Eye (tissue), 1 donor: ENCODE measurements around the gene CCDC3.

ENCODE experiments used
- DNase-seq: peaks from one replicate; pipeline ENCODE4 v3.0.0-alpha.2; 2015

Gene CCDC3

DNA sequence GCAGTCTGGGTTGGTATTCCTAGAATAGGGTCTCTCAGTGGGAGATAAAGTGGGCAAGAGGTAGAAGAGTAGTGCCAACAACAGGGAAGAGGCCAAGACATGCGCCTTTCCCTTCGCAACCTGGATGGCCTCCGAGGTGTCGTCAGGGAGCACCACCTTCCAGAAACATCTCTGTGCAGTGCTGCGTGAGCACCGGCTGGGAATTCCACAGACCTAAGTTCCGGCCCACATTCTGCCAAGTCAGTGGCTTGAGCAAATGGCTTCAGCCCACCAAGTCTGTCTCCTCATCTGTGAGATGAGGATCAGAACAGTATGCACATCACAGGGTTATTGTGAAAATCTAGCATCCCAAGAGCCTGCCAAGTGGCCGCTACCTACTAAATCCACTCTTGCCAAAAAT lies 40.6 kb downstream of the CCDC3 start:
- no peak for DNase-seq

DNA sequence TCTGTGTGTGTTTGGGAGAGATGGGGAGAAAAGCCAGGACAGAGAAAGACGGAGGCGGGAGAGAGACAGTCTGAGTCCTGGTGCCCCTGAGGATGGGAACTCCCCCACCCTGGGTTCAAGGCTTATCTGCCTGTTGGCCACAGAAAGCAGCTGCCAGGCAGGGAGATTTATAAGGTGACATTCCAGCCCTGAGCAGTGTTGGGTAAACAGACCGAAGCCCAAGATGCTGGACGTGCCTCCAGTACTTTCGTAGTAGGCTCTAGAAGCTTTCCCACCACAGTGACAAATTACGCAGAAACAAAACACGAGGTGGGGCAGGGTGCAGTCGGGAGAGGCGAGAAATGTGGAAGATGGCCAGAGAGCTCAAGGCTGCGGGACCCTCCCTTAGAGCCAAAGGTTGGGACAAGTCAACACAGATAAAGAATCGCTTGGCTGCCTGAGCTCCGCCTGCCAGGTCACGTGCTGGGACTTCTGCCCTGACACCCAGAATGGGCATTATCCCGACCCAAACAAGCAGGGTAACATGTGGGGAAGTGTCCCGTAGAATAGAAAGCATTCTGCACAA lies 41.1 kb downstream of the CCDC3 start:
- DNase-seq = no peak

DNA sequence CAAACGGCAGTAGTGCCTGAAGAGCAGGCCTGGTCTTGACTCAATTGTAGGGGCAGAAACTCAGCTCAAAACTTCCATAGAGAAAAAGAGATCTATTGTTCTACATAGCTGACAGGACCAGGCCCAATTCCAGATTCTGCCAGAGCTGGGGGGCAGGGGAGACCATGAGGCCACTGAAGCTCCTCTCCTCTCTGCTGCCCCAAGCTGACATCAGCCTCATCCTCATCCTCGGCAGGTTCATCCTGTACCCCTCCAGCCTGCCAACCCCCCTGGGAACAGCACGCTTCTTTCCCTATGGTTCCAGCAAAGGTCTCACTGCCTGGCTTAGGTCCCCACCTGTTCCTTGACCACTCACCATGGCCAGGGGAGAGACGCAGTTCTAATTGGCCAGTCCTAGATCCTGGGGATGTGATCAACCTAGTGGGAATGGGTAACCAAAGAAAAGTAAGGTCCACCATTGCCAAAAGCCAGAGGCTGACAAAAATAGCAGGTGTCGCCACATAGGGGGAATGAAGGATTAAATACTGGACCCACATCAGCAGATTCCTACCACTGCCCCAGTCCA lies 42.9 kb downstream of the CCDC3 start:
- DNase-seq = no peak

DNA sequence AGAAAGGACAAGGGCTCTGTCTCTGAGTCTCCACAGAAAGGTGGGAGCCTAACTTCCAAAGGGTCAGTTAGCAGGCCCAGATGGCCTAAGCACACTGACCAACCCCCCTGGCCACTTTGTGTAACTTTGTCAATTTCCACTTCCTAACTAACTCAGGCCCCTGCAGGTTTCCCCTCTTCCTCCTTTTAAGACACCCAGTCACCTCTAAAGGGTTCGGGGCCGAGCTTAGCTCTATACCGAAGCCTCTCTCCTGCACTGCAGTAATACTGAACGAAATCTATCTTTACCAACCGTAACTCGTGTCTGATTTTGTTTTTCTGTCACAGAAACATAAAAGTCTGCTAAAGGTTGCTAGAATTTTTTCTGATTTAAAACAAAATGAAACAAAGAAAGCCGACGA lies 44.4 kb downstream of the CCDC3 start:
- DNase-seq = no peak

DNA sequence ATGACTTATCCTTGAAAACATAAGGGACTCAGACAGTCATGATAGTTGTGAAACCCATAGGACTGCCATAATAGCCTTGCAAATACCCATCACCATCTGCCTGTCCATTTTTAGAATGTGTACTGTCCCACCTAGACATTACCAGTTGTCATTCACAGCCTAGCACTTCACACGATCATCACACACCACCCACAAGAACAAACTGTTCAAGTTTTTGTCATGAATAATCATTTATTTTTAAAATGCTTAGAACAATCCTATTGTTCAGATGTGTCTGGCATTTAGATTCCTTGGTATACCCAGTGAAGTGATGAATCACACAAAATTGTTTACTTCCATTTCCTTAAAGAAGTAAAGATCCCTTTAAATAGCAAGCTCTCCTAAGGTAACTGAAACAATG lies 46.6 kb downstream of the CCDC3 start:
- no peak for DNase-seq

DNA sequence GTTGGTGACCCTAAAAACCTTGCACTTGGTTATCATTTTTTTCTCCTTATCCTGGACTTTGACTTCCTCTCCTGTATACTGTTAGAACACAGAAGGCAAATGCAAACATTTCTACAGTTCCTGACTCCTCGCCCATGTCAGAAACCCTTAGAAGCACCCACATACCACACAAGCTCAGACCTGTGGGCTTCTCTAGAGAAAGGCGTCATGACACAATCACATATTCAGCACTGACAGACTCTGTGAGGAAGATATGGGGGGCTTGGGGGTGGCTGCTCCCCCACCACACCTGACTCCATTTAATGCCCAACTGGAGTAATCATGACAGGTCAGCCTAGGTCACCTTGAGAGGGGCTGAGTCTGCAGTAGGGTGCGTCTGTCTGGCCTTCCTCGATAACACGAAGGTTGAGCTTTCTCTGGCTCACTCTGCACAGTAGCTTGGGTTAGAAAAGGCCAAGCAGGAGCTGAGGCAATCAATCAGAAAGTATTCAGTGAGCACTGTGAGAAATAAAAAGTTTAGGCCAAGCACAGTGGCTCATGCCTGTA lies 50.9 kb downstream of the CCDC3 start:
- no peak for DNase-seq

DNA sequence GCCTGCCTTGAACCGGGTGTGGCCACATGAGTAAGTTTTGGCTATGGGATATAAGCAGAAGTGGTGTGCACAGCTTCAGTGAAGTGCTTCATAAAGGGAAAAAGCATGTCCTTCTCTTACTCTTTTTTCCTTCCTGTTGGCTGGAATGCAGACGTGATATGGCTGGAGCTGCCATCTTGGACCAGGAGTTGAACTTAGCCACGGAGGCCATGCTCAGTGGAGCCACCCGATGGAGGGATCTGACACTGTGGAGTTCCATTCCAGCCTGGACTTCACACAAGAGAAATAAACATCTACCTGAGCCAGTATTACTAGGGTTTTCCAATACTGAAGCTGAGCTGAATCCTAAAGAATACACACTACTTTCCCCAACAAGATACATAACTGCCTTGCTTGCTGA lies 52.3 kb downstream of the CCDC3 start:
- DNase-seq = no peak

DNA sequence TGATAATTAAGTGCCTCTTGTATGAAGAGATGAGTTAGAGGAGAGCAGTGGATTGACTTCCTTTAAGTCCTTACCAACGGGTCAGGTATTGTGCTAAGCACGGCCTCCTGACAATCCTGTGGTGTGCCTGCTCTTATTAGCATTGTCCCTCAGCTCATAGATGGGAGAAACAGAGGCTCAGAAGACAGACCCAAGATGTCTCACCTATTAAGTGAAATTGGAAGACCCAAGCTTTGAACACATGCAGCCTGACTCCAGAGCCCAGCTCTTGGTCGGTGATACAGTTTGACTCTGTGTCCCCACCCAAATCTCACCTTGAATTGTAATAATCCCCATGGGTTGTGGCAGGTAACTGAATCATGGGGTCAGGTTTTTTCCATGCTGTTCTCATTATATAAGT lies 53.8 kb downstream of the CCDC3 start:
- no peak for DNase-seq

DNA sequence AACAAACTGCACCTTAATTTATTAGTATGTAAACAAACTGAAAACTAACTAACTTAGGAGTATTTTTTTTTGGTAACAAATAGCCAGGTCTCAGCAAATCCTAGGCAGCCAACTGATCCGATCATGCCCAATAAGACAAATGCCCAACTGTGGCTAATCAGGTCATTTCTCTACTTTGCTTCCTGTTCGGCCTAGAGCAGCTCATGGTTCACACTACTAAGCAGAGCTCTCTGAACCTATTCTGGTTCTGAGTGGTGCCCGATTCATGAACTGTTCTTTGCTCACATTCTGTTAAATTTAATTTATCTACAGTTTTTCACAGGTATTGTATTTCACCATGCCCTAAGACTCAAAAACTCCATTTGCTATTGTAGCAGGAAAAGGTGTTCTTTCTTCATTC lies 55.1 kb downstream of the CCDC3 start:
- no peak for DNase-seq

DNA sequence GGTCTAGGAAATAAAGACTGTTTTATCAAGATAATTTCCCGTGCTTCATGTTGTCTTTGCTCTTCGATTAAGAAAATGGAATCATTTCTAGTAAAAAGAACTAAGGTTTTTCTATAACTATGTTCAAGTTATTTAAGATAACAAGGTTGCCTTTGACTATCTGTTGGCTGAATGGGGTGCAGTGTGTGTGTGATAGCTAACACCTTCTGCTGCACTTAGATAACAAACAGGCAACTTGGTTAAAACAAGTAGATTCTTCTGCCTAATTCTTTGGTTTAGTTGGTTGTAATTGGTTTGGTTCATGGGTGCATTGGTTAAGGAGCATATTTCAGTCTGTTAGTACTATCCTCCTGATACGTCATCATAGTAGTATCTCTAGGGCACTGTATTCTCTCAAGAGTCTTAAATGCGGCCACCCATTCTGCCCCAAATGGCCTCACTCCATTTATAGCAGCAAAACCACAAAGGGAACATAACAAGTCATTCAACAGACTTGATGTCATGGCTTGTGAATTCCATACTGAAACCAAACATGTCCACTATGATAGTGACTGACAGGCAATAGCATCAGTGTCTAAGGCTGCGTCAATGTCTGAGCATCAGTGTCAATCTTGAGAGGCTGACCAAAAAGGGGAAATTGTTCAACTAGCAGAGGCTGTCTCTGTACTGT lies 55.7 kb downstream of the CCDC3 start:
- DNase-seq = no peak

DNA sequence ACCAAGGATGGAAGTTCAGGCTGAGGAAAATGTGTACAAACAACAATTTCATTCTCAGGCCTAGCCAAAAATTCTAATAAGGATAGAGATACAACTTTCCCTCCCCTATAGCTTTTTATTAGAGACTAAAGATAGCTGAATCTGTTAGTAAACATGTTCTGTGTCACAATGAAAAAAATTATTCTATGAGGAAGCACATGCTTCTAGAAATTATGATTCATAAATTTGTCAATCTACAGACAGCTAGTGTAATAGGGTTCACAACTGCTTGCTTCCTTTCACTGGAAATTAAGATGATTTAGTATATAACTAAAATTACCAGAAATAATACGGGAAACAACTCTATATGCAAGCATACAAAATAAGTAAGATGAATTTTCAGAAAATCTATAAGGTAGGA lies 56.6 kb downstream of the CCDC3 start:
- DNase-seq = no peak

DNA sequence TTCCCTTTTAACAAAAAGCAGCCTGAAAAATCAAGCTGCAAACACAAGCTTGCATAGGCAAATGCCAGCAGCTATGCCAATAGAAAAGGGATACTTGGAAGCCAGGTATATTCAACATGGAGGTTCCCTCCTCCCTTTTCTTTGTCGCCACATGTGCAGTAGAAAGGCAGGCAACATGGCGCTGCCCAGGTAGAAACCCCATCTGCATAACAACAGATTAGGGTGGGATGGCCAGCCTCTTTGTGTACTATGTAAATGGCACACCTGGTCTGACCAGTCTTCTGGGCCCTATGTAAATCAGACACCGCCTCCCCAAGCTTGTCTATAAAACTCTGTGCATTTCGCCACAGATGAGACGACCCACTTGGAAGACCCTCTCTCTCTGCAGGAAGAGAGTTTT lies 58.1 kb downstream of the CCDC3 start:
- DNase-seq = no peak

DNA sequence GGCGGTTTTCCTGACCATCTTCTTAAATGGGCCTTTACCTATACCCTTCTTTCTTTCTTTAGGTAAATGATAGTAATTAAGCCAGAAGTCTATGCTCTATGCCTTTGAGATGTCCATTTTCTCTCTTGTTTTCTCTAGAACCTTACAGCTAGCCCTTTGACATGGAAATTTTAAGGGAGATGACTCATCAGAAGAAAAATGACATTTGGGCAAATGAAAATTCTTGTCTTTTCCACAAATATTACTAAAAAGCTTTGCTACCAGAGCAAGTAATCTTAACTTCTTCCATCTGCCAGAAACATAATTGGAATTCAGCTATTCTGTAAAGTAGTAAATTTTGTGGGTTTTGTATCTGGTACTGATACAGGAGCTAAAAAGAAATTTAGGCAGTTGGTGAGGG lies 59.5 kb downstream of the CCDC3 start:
- DNase-seq = no peak

DNA sequence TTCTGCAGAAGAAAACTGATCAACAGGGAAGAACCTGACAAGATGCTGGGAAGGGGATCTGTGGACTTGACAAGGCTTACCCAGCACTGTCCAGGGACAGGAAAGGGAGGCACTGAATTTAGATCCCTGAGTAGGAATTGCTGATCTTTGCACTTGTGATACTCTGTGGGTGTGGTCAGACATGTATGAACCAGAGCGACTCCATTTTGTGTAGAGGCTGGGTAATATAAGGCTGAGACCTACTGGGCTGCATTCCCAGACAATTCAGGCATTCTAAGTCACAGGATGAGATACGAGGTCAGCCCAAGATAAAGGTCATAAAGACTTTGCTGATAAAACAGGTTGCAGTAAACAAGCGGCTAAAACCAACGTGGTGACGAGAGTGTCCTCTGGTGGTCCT lies 60.7 kb downstream of the CCDC3 start:
- DNase-seq = no peak

DNA sequence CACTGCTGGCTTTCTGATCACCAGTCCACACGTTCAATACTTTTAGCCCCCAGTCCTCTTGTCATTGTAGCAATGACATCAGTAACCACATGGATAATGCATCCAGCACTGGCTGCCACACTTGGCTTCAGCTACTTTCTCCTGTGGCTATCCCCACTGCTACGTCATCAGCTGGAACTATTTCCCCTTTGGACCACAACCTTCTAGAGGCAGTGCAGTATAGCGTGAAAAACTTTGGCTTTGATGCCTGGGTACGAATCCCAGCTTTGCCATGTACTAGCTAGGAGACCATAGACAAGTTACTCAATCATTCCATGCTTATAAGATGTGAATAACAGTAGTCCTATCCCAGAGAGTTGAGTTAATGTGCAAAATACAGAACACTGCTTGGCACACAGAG lies 63.2 kb downstream of the CCDC3 start:
- DNase-seq = no peak

DNA sequence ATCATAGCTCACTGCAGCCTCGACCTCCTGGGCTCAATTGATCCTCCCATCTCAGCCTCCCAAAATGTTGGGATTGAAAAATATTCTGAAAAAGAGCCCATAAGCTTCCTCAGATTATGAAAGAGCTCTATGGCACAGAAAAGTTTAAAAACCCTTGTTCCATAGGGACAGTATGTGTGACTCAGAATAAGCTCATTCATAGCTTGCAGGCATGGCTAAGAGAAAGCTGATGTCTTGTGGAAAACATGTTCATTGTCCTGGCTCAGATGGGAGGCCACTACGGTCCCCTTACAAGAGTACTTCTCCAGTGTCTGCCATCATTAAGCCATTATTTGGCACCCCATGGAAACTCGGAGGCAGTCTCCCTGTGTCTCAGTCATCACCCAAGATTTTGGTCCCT lies 64.0 kb downstream of the CCDC3 start:
- no peak for DNase-seq

DNA sequence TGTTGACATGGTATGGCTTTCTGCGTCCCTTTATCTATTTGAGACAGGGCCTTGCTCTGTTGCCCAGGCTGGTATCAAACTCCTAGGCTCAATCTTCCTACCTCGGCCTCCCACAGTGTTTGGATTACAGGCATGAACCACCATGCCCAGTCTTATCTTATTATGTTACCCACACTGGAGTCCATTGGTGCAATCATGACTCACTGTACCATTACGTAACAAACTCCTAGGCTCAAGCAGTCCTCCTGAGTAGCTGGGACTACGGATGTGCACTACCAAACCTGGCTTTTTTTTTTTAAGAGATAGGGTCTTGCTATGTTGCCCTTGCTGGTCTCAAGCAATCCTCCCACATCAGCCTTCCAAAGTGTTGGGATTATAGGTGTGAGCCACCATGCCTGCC lies 66.7 kb downstream of the CCDC3 start:
- no peak for DNase-seq

DNA sequence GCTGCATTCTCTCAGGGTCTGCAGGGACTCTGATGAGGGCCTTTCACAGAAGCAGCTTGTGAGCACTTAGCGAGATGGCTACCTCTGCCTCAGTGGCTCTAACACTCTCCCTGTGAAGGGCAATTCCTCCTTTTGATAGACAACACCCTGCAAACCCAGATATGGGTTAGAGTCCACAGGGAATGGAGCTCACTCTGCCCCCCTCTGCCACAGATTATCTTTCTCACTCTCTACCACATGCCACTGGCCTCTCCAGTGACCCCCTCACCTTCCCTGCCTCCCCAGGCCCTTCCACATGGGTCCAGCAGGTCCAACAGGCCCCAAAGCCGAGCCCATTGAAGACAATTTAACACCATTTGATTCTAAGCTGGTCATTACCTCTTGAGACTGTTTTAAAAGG lies 72.1 kb downstream of the CCDC3 start:
- no peak for DNase-seq

DNA sequence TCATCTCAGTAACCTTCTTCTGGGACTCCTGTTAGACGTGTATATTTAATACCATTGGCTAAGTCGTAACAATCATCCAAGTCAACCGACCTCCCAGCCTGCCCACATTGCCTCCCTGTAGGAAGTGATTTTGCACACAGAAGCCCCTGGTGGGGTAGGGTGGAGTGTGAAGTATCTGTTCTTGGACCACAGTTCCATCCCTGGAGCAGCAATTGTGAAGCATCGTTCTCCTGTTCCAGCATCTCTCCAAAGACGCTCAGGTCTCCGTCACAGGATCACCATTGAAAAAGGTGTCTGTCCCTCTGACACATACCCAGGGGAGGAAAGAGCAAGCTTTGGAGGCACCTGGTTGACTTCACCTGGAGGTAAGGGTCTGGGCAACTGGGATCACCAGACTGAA lies 72.9 kb downstream of the CCDC3 start:
- no peak for DNase-seq

DNA sequence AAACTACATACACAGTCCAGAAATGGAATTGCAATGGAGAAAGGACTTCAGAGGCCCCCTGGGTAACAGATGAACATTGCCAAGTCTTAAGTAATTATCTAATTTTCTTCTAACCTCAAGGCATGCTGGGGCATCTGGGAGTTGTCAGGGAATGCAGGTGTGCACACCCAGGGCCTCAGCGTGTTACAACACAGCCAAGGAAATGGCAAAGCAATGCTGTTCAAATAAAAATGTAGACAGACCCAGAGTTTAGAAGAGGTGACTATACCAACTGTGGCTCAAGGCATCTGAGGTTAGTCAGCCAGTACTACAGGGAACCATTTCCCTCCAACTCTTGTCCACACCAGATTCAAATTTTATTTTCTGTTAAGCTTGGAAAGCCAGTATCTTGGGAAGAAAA lies 73.6 kb downstream of the CCDC3 start:
- DNase-seq = no peak

DNA sequence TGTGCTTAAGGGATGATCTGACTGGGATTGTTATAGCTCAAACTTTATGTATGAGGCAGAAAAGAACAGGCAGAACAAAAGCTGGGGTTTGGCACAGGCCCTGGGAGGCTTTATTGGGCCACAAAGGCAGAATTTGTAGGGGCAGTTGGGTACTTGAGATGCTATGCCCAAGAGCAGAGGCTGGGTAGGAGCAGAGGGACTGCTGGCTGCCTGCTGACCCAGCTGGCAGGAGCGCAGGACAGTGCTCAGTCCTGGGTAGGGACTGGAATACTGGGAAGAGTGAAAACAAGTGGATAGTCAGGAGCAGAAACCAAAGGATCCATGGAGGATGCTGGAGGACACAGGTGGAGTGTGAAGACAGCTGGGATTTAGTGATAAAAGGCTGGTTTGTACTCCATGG lies 75.7 kb downstream of the CCDC3 start:
- DNase-seq = no peak

DNA sequence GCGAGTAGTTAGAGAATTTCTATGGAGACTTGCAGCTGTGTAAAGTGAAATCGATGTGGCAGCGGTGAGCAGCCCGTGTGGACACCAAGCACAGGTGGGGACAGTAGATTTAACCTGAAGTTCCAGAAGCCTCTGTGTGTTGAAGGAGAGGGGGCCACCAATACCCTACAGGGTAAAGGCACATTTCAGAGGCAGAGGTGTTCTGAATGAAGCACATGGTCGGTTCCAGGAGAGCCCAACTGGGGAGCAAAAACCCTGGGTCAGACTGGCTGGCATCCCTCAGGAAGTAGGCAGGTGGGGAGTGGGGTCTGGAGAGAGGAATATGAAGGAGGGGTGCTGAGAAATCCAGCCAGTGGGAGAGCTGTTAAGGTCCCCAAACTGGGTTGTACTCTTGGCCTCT lies 76.6 kb downstream of the CCDC3 start:
- DNase-seq = no peak

DNA sequence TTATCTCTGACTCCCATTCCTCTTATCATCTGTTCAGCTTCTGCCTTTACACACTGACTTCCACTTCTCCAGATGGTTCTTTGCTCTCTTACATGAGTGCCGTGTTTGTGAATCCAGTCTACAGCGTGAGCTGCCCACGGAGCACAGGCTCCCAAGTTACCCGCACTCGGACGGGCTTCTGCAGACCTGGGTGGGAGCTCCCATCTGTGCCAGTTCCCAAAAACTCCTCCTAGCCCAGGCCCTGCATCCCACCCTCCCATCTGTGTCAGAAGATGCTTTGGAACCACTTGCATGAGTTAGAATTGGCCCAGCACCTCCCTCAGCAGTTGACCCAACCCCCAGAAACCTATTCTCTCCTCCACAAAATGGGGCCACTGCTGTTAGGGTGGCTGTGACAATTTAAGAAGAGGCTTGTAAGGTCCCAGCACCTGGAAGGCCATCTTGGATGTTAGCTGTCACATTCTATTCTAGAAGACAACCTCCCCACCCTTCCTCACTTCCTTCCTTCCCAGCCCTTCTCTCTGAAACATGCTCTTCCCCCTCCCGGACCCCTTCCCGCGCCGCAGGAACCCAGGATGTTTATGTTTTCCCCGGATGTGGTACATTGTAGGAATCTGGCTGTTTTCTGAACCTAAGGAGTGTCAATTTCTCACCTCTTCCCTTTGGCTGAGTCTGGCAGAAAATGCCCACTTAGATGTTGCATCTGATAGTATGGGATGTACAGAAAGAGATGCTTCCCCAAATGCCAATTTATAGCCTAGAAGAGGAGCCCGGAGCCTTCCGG lies 79.2 kb downstream of the CCDC3 start:
- no peak for DNase-seq

DNA sequence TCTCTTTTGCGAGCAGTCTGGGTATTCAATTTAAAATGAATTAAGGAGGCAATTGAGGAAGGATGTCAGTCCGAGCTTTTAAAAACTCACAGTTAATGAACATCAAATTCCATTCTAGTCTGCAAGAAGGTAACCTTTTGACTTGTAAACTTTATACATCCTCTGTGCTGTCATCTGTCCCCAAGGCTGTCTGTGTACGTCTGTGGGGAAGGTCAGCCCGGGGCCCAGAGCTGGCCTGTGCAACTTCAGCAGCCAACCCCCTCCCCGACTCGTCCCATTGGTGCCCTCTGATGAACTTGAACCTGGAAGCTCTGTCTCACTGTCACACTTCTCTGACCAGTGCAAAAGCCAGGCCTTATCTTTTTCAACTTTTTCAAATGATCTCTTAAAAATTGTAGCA lies 80.3 kb downstream of the CCDC3 start:
- no peak for DNase-seq
